Measurements from ENCODE around the gene GAPDHS. TPM values are rescaled to one million over a fixed set of nuclear protein-coding genes. Genes with fewer than 3 reads are reported as not detected.
A peak's percentile ranks its signal among the peaks of the same experiment; 100 is the strongest.

Gene GAPDHS
- total and polyA plus RNA-seq, 2 of the 13 experiments (the other 11 are each of a cell fraction or from before 2014, with no cell fraction given): not detected

GRCh38 chr19:35569281-35569781, 36.1 kb downstream of the GAPDHS start (continued):
- TF ChIP-seq NFAT5 (CRISPR knock-in tag; IDR thresholded peaks at IDR 0.05): no peak
- no peak for TF ChIP-seq ZNF569 (CRISPR knock-in tag; IDR thresholded peaks at IDR 0.05; ENCODE audit: borderline replicate concordance)
- no peak for TF ChIP-seq SP1 (IDR thresholded peaks at IDR 0.05)
- 0 out of 2 replicates have a peak, but pooled peaks have one; percentile 25 for TF ChIP-seq SP1 (CRISPR knock-in tag; IDR thresholded peaks at IDR 0.05)
- peak; percentile 37; the same call in 1 of the 2 replicates for TF ChIP-seq THAP11 (CRISPR knock-in tag; IDR thresholded peaks at IDR 0.05)
- TF ChIP-seq ARNTL (CRISPR knock-in tag; IDR thresholded peaks at IDR 0.05): 0 out of 2 replicates have a peak, but pooled peaks have one; percentile 34
- no peak for TF ChIP-seq SMAD3 (CRISPR knock-in tag; IDR thresholded peaks at IDR 0.05)
- TF ChIP-seq WIZ (CRISPR knock-in tag; IDR thresholded peaks at IDR 0.05): no peak
- no peak for TF ChIP-seq CHCHD3 (CRISPR knock-in tag; IDR thresholded peaks at IDR 0.05)
- no peak for TF ChIP-seq NFE2L2 (IDR thresholded peaks at IDR 0.05; ENCODE audit: low read length)
- TF ChIP-seq NRL (CRISPR knock-in tag; IDR thresholded peaks at IDR 0.05; ENCODE audit: borderline replicate concordance): peak; percentile 62; the same call in 1 of the 2 replicates
- TF ChIP-seq ZFAT (CRISPR knock-in tag; conservative IDR thresholded peaks at IDR 0.05): no peak
- TF ChIP-seq MEIS2 (CRISPR knock-in tag; IDR thresholded peaks at IDR 0.05): peak; percentile 61; the same call in 1 of the 2 replicates
- peak; percentile 71; the same call in 1 of the 2 replicates for TF ChIP-seq POGK (CRISPR knock-in tag; conservative IDR thresholded peaks at IDR 0.05)
- no peak for TF ChIP-seq REL (CRISPR knock-in tag; conservative IDR thresholded peaks at IDR 0.05)
- TF ChIP-seq, protein P1, sequence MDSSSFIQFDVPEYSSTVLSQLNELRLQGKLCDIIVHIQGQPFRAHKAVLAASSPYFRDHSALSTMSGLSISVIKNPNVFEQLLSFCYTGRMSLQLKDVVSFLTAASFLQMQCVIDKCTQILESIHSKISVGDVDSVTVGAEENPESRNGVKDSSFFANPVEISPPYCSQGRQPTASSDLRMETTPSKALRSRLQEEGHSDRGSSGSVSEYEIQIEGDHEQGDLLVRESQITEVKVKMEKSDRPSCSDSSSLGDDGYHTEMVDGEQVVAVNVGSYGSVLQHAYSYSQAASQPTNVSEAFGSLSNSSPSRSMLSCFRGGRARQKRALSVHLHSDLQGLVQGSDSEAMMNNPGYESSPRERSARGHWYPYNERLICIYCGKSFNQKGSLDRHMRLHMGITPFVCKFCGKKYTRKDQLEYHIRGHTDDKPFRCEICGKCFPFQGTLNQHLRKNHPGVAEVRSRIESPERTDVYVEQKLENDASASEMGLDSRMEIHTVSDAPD (CRISPR knock-in tag; IDR thresholded peaks at IDR 0.05): no peak
- TF ChIP-seq TOPORS (CRISPR knock-in tag; IDR thresholded peaks at IDR 0.05): no peak
- TF ChIP-seq ZBTB1 (CRISPR knock-in tag; IDR thresholded peaks at IDR 0.05; ENCODE audit: borderline replicate concordance): no peak
- no peak for TF ChIP-seq ZNF235 (CRISPR knock-in tag; IDR thresholded peaks at IDR 0.05; ENCODE audit: borderline replicate concordance)
- peak; percentile 56 for TF ChIP-seq TEAD3 (CRISPR knock-in tag; optimal IDR thresholded peaks at IDR 0.05; ENCODE audit: borderline replicate concordance)
- TF ChIP-seq IRF2 (CRISPR knock-in tag; IDR thresholded peaks at IDR 0.05): 0 out of 2 replicates have a peak, but pooled peaks have one; percentile 16
- TF ChIP-seq ZNF792 (CRISPR knock-in tag; IDR thresholded peaks at IDR 0.05): peak; percentile 65; the same call in 1 of the 2 replicates
